Gastrocnemius medialis (tissue), 4 donors: ENCODE data around the gene ACSL6. TPM values are rescaled to one million over a fixed set of nuclear protein-coding genes. Genes with fewer than 3 reads are reported as not detected.

Experiments used
- ATAC-seq, 2 donors: fragments of 150-250 bp; one replicate each; pipeline ENCODE4 v1.9.1; 2016
- DNase-seq, 2 donors: peaks; one replicate each; pipeline ENCODE4 v3.0.0-alpha.2; 2019
- H3K27ac ChIP-seq, 4 donors: fragments of 200-600 bp; sonication (generic); 1 replicate in 1 of 4; 2 replicates in 3 of 4; pipeline ENCODE4 v1.5.1; 2016 to 2018; ENCODE audit warnings: mild to moderate bottlenecking in 2 of 4, moderate library complexity in 1 of 4
- H3K27me3 ChIP-seq, 3 donors: fragments of 200-600 bp; sonication (generic) in 2 of 3; 1 replicate in 1 of 3; 2 replicates in 2 of 3; pipeline versions ENCODE4 v1.5.1 to v1.6.0; 2016 to 2019; ENCODE audit warnings: mild to moderate bottlenecking in 1 of 3, moderate library complexity in 1 of 3
- H3K36me3 ChIP-seq, 2 donors: fragments of 200-600 bp; sonication (generic) in 1 of 2; one replicate each; pipeline ENCODE4 v1.5.1; 2017 to 2018
- H3K4me1 ChIP-seq, 2 donors: fragments of 200-600 bp; sonication (generic) in 1 of 2; one replicate each; pipeline ENCODE4 v1.5.1; 2016 to 2017; ENCODE audit warnings: mild to moderate bottlenecking in 2 of 2
- H3K4me3 ChIP-seq, 4 donors: fragments of 200-600 bp; sonication (generic) in 3 of 4; 1 replicate in 1 of 4; 2 replicates in 3 of 4; pipeline ENCODE4 v1.5.1; 2016 to 2019; ENCODE audit warnings: mild to moderate bottlenecking in 2 of 4
- H3K9me3 ChIP-seq, 3 donors: fragments of 200-600 bp; sonication (generic) in 2 of 3; 1 replicate in 1 of 3; 2 replicates in 2 of 3; pipeline ENCODE4 v1.5.1; 2016 to 2019
- POLR2A ChIP-seq, 2 donors: fragments of 450-650 bp; IDR thresholded peaks; one replicate each; pipeline ENCODE4 v1.6.1; 2017; ENCODE audit warnings: antibody characterized with exemption in 2 of 2, mild to moderate bottlenecking in 2 of 2, moderate library complexity in 2 of 2
- in situ Hi-C, 4 donors: fragments of 200-750 bp; cut with MboI; loops; one replicate each; pipeline versions ENCODE4 v1.15.0 to v1.8.0; 2017; ENCODE audit warnings: low sequenced_read_pairs in 4 of 4
- intact Hi-C: fragments of 100-400 bp; cut with DNase I; formaldehyde crosslinking; loops from one replicate; pipeline ENCODE4 v1.15.1; 2023; ENCODE audit warnings: low total_unique reads
- total RNA-seq, 4 donors: library from RNA; depleted of rRNA; stranded (reverse); fragments of >200 nt; gene quantifications; one replicate each; pipeline versions ENCODE4 v1.1.0 to v1.2.3, GENCODE V29; 2016
- TF ChIP-seq, protein P1 (sequence below), 5 experiments: fragments of 450-650 bp in 3 of 5; fragments of 200-600 bp in 2 of 5; sonication (generic) in 2 of 5; IDR thresholded peaks in 4 of 5; conservative IDR thresholded peaks in 1 of 5; 1 replicate in 4 of 5; 2 replicates in 1 of 5; pipeline ENCODE4 v1.5.1; 2016 to 2019; ENCODE audit warnings: antibody characterized with exemption in 5 of 5, mild to moderate bottlenecking in 3 of 5, moderate library complexity in 3 of 5

The ACSL6 gene
- total RNA-seq, 4 donors from 2014 or later = 0.29 to 0.71 (median 0.36) TPM

DNA sequence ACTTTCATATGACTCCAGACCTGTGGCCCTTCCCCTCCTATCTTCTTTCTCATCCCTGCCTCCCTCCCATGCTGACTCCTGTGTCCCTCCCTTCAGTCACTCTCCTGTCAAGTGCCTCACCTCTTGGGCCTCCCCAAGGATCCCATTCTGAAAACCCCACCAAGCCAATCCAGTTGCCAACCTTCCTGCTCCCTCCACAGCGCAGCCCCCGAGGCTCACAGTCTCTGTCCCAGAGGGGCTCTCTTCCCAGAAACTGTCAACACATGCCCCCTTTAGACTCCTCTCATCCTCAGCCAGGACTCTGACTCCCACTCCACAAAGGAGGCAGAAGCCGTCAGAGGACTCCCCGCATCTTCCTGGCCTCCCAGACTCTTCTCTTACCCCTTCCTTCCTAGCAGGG, 30.8 kb downstream of the ACSL6 start:
- ATAC-seq = no peak
- Histone ChIP-seq H3K4me1 (peaks cover 0 to 8% of the 10 kb centered on the region in 2 donors), H3K27me3 (no peaks in the 10 kb centered on the region), H3K9me3 (no peaks in the 10 kb centered on the region), H3K4me3 (no peak overlapping the region), H3K27ac (no peak overlapping the region), H3K36me3 (no peaks in the 10 kb centered on the region)
- in situ Hi-C loops (no loop called here), intact Hi-C loops (loop anchor here (10.0 kb wide), 1 partner anchor 814 kb away; no protein-coding TSS in a partner anchor)
- DNase-seq = no peak
- TF ChIP-seq, protein P1, sequence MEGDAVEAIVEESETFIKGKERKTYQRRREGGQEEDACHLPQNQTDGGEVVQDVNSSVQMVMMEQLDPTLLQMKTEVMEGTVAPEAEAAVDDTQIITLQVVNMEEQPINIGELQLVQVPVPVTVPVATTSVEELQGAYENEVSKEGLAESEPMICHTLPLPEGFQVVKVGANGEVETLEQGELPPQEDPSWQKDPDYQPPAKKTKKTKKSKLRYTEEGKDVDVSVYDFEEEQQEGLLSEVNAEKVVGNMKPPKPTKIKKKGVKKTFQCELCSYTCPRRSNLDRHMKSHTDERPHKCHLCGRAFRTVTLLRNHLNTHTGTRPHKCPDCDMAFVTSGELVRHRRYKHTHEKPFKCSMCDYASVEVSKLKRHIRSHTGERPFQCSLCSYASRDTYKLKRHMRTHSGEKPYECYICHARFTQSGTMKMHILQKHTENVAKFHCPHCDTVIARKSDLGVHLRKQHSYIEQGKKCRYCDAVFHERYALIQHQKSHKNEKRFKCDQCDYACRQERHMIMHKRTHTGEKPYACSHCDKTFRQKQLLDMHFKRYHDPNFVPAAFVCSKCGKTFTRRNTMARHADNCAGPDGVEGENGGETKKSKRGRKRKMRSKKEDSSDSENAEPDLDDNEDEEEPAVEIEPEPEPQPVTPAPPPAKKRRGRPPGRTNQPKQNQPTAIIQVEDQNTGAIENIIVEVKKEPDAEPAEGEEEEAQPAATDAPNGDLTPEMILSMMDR (IDR thresholded peaks at IDR 0.05 in 4 of 5, conservative IDR thresholded peaks at IDR 0.05 in 1 of 5) = no peak
- no peak for TF ChIP-seq POLR2A (IDR thresholded peaks at IDR 0.05)

GRCh38 chr5:131979816-131980215, 31.6 kb downstream of the ACSL6 start:
- H3K4me3 ChIP-seq = no peak overlapping the region
- in situ Hi-C loops (no loop called here), intact Hi-C loops (loop anchor here (10.0 kb wide), 1 partner anchor 815 kb away; no protein-coding TSS in a partner anchor)
- ATAC-seq = no peak
- DNase-seq = no peak
- H3K4me1 ChIP-seq = peaks cover 0 to 8% of the 10 kb centered on the region in 2 donors
- no peaks in the 10 kb centered on the region for H3K36me3 ChIP-seq
- no peaks in the 10 kb centered on the region for H3K9me3 ChIP-seq
- TF ChIP-seq, protein P1 (IDR thresholded peaks at IDR 0.05 in 4 of 5, conservative IDR thresholded peaks at IDR 0.05 in 1 of 5) = no peak
- no peak for TF ChIP-seq POLR2A (IDR thresholded peaks at IDR 0.05)
- H3K27ac ChIP-seq = no peak overlapping the region
- no peaks in the 10 kb centered on the region for H3K27me3 ChIP-seq

- no peak overlapping the region for H3K4me3 ChIP-seq
- no peak for ATAC-seq
- TF ChIP-seq, protein P1 (IDR thresholded peaks at IDR 0.05 in 4 of 5, conservative IDR thresholded peaks at IDR 0.05 in 1 of 5) = no peak
- no peaks in the 10 kb centered on the region for H3K27me3 ChIP-seq
- no peaks in the 10 kb centered on the region for H3K4me1 ChIP-seq
- H3K27ac ChIP-seq = no peak overlapping the region
- no peak for DNase-seq
- no peaks in the 10 kb centered on the region for H3K36me3 ChIP-seq
- intact Hi-C loops = no loop called here
- in situ Hi-C loops = no loop called here
- no peaks in the 10 kb centered on the region for H3K9me3 ChIP-seq
These were observed 34.2 kb downstream of the ACSL6 start for GRCh38 chr5:131977212-131977604.

DNA sequence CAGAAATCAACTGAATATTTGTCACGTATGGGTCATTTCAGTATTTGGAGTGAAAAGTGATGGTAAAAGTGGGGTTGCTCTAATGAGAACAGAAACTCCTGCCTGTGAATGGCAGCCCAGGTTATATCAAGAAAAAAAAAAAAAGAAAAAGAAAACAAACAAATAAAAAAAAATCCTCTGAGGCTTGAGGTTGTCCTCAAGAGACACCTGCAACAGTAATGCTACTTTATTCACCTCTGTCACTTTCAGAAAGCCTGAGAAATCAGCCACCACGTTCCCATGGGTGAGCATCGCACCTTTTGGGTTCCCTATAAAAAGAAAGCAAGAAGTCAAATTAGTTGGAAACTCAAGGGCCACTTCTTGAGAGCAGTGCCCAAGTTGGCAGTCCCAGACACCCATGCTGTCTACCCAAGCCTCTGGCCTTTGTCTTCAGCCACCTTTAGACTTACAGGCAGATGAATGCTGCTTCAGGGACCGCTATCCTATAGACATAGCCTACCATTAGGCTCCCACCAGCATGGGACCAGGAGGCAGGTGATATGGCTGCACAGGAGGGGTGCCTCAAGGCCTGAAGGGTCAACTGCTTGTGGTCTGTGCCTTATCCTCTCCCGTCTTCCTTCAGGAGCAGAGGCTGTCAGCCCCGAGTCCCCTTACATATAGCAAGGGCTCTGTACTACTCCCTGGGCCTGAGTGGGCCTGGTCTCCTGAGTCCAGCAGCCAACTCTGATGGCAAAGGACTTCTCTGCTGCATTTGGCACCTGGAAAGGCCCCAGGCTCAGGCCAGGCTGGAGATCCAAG, 34.8 kb downstream of the ACSL6 start:
- H3K36me3 ChIP-seq = no peaks in the 10 kb centered on the region
- H3K27me3 ChIP-seq = no peaks in the 10 kb centered on the region
- TF ChIP-seq POLR2A (IDR thresholded peaks at IDR 0.05) = no peak
- TF ChIP-seq, protein P1 (IDR thresholded peaks at IDR 0.05 in 4 of 5, conservative IDR thresholded peaks at IDR 0.05 in 1 of 5) = no peak
- ATAC-seq (no peak), DNase-seq (no peak)
- H3K27ac ChIP-seq = no peak overlapping the region
- H3K4me1 ChIP-seq = no peaks in the 10 kb centered on the region
- H3K4me3 ChIP-seq = no peak overlapping the region
- in situ Hi-C loops (no loop called here), intact Hi-C loops (no loop called here)
- H3K9me3 ChIP-seq = no peaks in the 10 kb centered on the region
